ENCODE measurements around the gene HACD2.

HACD2 gene

DNA sequence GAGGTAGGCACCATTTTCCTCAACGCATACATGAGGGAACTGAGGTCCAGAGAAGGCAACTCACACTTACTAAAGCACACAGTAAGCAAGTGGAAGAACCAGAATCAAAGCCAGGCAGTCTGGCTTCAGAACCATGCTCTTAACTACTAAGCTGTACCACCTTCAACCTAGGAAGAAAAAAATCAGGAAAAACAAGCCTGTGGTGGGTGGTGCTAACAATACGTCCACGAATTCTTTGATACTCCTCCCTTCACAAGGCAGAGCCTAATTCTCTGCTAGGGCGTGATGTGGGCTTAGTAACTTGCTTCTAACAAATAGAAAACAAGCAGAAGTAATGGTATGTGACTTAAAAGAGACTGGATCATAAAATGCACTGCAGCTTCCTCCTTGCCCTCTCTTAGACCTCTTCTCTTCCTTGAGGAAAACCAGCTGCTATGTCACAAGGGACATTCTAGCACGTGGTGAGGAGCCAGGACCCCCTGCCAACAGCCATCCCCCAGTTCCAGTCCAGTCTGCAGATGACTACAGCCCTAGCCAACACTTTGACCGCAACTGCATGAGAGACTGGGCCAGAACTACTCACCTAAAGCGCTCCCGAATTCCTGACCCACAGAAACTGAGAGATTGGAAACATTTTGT, 36.9 kb downstream of the HACD2 start:
- TF ChIP-seq, protein P1, sequence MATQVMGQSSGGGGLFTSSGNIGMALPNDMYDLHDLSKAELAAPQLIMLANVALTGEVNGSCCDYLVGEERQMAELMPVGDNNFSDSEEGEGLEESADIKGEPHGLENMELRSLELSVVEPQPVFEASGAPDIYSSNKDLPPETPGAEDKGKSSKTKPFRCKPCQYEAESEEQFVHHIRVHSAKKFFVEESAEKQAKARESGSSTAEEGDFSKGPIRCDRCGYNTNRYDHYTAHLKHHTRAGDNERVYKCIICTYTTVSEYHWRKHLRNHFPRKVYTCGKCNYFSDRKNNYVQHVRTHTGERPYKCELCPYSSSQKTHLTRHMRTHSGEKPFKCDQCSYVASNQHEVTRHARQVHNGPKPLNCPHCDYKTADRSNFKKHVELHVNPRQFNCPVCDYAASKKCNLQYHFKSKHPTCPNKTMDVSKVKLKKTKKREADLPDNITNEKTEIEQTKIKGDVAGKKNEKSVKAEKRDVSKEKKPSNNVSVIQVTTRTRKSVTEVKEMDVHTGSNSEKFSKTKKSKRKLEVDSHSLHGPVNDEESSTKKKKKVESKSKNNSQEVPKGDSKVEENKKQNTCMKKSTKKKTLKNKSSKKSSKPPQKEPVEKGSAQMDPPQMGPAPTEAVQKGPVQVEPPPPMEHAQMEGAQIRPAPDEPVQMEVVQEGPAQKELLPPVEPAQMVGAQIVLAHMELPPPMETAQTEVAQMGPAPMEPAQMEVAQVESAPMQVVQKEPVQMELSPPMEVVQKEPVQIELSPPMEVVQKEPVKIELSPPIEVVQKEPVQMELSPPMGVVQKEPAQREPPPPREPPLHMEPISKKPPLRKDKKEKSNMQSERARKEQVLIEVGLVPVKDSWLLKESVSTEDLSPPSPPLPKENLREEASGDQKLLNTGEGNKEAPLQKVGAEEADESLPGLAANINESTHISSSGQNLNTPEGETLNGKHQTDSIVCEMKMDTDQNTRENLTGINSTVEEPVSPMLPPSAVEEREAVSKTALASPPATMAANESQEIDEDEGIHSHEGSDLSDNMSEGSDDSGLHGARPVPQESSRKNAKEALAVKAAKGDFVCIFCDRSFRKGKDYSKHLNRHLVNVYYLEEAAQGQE (IDR thresholded peaks at IDR 0.05; ENCODE audit: low read depth), result no peak
- TF ChIP-seq EP300 (IDR thresholded peaks at IDR 0.05; ENCODE audit: borderline replicate concordance), result no peak
- TF ChIP-seq TEAD4 (IDR thresholded peaks at IDR 0.05), result no peak
- TF ChIP-seq, protein P2, sequence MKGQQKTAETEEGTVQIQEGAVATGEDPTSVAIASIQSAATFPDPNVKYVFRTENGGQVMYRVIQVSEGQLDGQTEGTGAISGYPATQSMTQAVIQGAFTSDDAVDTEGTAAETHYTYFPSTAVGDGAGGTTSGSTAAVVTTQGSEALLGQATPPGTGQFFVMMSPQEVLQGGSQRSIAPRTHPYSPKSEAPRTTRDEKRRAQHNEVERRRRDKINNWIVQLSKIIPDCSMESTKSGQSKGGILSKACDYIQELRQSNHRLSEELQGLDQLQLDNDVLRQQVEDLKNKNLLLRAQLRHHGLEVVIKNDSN (IDR thresholded peaks at IDR 0.05), result no peak
- TF ChIP-seq FOXM1 (IDR thresholded peaks at IDR 0.05; ENCODE audit: borderline replicate concordance, low read depth), result no peak
- no peak for TF ChIP-seq YY1 (IDR thresholded peaks at IDR 0.05; ENCODE audit: low read depth)
- TF ChIP-seq, protein P3, sequence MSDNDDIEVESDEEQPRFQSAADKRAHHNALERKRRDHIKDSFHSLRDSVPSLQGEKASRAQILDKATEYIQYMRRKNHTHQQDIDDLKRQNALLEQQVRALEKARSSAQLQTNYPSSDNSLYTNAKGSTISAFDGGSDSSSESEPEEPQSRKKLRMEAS (IDR thresholded peaks at IDR 0.05), result no peak
- TF ChIP-seq TCF12 (IDR thresholded peaks at IDR 0.05; ENCODE audit: low read depth), result no peak
- no peak for TF ChIP-seq EGR1 (IDR thresholded peaks at IDR 0.05)
- TF ChIP-seq RAD21 (IDR thresholded peaks at IDR 0.05; ENCODE audit: low read depth), result no peak
- no peak for TF ChIP-seq CREB1 (IDR thresholded peaks at IDR 0.05; ENCODE audit: low read depth)

DNA sequence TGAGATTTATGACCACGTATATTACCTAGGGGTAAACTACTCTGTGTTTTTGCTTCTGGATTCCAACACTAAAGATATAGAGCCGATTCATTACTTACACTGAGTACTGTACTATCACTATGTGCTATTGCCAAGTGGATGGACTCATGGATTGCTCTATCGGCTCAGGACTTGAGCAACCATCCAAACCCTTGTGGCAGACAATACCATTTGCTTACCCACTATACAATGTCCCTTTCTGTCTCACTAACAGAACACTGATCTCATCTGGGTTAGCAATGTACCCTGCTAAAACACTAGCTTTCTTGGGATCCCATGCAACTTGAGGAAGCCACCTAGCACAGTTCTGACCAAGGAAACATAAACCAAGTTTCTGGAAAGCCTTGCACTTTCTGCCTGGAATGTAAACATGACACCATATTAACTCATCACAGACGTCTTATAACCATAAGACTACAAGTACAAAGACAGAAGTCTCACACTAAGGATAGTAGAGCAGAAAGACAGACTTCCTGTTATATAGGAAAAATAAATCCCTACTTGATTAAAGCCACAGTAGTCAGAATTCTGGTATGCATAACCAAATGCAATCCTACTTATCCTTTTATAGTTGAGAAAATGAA, 38.6 kb downstream of the HACD2 start:
- TF ChIP-seq ZBTB7A (IDR thresholded peaks at IDR 0.05; ENCODE audit: low read depth) (no peak), RAD21 (IDR thresholded peaks at IDR 0.05; ENCODE audit: low read depth) (no peak), YY1 (IDR thresholded peaks at IDR 0.05; ENCODE audit: low read depth) (no peak), CREB1 (IDR thresholded peaks at IDR 0.05; ENCODE audit: low read depth) (no peak), NFIC (IDR thresholded peaks at IDR 0.05) (no peak), TEAD4 (IDR thresholded peaks at IDR 0.05) (no peak), EGR1 (IDR thresholded peaks at IDR 0.05) (no peak), TAF1 (IDR thresholded peaks at IDR 0.05; ENCODE audit: low read depth) (no peak), FOXM1 (IDR thresholded peaks at IDR 0.05; ENCODE audit: borderline replicate concordance, low read depth) (no peak), EP300 (IDR thresholded peaks at IDR 0.05; ENCODE audit: borderline replicate concordance) (no peak), CEBPB (IDR thresholded peaks at IDR 0.05) (no peak), TCF12 (IDR thresholded peaks at IDR 0.05; ENCODE audit: low read depth) (no peak)
- TF ChIP-seq, protein P1 (IDR thresholded peaks at IDR 0.05; ENCODE audit: low read depth), result no peak
- TF ChIP-seq, protein P3 (IDR thresholded peaks at IDR 0.05), result no peak
- TF ChIP-seq, protein P2 (IDR thresholded peaks at IDR 0.05), result no peak

DNA sequence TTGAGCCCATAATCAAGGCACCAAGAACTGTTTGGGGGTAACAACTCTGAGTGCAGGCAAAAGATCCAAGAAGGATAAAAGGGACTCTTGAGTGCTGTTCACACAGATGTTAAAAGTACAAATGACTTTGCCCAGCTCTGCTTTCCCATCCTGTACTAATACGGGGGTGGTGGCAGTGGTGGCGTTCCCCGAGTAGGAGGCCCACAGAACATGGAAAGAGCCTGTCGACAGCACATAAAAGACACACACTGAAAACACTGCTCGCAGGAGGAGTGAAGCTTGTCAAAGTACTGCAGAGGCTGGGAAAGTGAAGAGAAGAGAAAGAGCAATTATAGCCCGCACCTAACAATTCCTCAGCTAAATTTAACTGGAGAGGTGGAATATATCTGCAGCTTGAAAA, 40.9 kb downstream of the HACD2 start:
- TF ChIP-seq CEBPB (IDR thresholded peaks at IDR 0.05) (no peak), EGR1 (IDR thresholded peaks at IDR 0.05) (no peak), RAD21 (IDR thresholded peaks at IDR 0.05; ENCODE audit: low read depth) (no peak), EP300 (IDR thresholded peaks at IDR 0.05; ENCODE audit: borderline replicate concordance) (no peak)
- TF ChIP-seq, protein P2 (IDR thresholded peaks at IDR 0.05), result no peak
- TF ChIP-seq, protein P1 (IDR thresholded peaks at IDR 0.05; ENCODE audit: low read depth), result no peak
- TF ChIP-seq, protein P3 (IDR thresholded peaks at IDR 0.05), result no peak

All from Ishikawa (cell line).